ENCODE measurements around the gene PTPRN2. TPM values are rescaled to one million over a fixed set of nuclear protein-coding genes. Genes with fewer than 3 reads are reported as not detected.

Gene PTPRN2
- total and polyA plus RNA-seq, 2 of the 13 experiments (the other 11 are each of a cell fraction or from before 2014, with no cell fraction given): 2.5 to 24.2 TPM

GRCh38 chr7:157824011-157824818 is 763.4 kb downstream of the PTPRN2 start:
- H3K9ac ChIP-seq (ENCODE audit: insufficient read depth, low read depth, low read length): no peak overlapping the region
- intact Hi-C loops (cut with micrococcal nuclease; ENCODE audit: unreplicated experiment) (no loop called here), in situ Hi-C loops (cut with HindIII; ENCODE audit: extremely low pct_ligation_motif_present, low pct_unique_long_range_greater_than_20kb) (no loop called here)
- H3K27ac ChIP-seq (ENCODE audit: extremely low read length, insufficient read depth, low read length): no peak overlapping the region
- H3K4me3 ChIP-seq (replicated peaks in 1 of 3; ENCODE audit: insufficient read depth in 1 of 3, low read depth in 2 of 3, low read length in 3 of 3): no peak overlapping the region
- BruUV-seq (replicated peaks): no TSS peak
- no peaks in the 10 kb centered on the region for H3K36me3 ChIP-seq (replicated peaks in 1 of 2; ENCODE audit: control insufficient read depth in 1 of 2, insufficient read depth in 2 of 2, low read length in 2 of 2)
- FAIRE-seq: no peak
- DNase-seq (ENCODE audit: low spot score): no peak
- H3K79me2 ChIP-seq (ENCODE audit: insufficient read depth, low read length): no peaks in the 10 kb centered on the region
- ChIA-PET POLR2A (no interaction called here), CTCF (ENCODE audit: low intra/inter-chr PET ratio, low total read pairs) (no interaction called here)
- WGBS (ENCODE audit: low lambda C conversion rate): 20% methylated on average over 1 of the region's 18 CpGs
- ATAC-seq: no peak
- H3K9me3 ChIP-seq (ENCODE audit: low read length): no peaks in the 10 kb centered on the region
- H3K27me3 ChIP-seq (ENCODE audit: control insufficient read depth in 1 of 2, insufficient read depth in 2 of 2, low read length in 2 of 2): no peaks in the 10 kb centered on the region
- H3K4me2 ChIP-seq (ENCODE audit: low read depth, low read length): no peak overlapping the region
- no peaks in the 10 kb centered on the region for H4K20me1 ChIP-seq (ENCODE audit: insufficient read depth, low read length)
- no peaks in the 10 kb centered on the region for H3K4me1 ChIP-seq (ENCODE audit: insufficient read depth, low read length)
- no peak overlapping the region for H2AFZ ChIP-seq (ENCODE audit: low read length)
- TF ChIP-seq CREB3 (CRISPR knock-in tag; IDR thresholded peaks at IDR 0.05): no peak
- TF ChIP-seq ZNF280B (CRISPR knock-in tag; IDR thresholded peaks at IDR 0.05; ENCODE audit: borderline replicate concordance): no peak
- no peak for TF ChIP-seq ZNF24 (IDR thresholded peaks at IDR 0.05)
- TF ChIP-seq ZNF253 (CRISPR knock-in tag; IDR thresholded peaks at IDR 0.05; ENCODE audit: borderline replicate concordance): no peak
- no peak for TF ChIP-seq NR3C1 (CRISPR knock-in tag; IDR thresholded peaks at IDR 0.05)
- TF ChIP-seq E2F2 (CRISPR knock-in tag; IDR thresholded peaks at IDR 0.05; ENCODE audit: borderline replicate concordance): no peak
- TF ChIP-seq GTF2F1 (IDR thresholded peaks at IDR 0.05; ENCODE audit: low read length): no peak
- no peak for TF ChIP-seq KLF16 (CRISPR knock-in tag; IDR thresholded peaks at IDR 0.05)
- TF ChIP-seq CERS6 (CRISPR knock-in tag; IDR thresholded peaks at IDR 0.05): no peak
- TF ChIP-seq HNRNPK (IDR thresholded peaks at IDR 0.05; ENCODE audit: low read depth, low read length, poor library complexity, severe bottlenecking): no peak
- TF ChIP-seq ATF7 (IDR thresholded peaks at IDR 0.05): no peak
- no peak for TF ChIP-seq ATF7 (CRISPR knock-in tag; IDR thresholded peaks at IDR 0.05)
- no peak for TF ChIP-seq MEIS1 (CRISPR knock-in tag; IDR thresholded peaks at IDR 0.05; ENCODE audit: borderline replicate concordance)
- TF ChIP-seq FOXA1 (IDR thresholded peaks at IDR 0.05): no peak
- no peak for TF ChIP-seq FOXA1 (CRISPR knock-in tag; IDR thresholded peaks at IDR 0.05)
